ENCODE data around the gene GLS.

GRCh38 chr2:190867212-190867611 is 13.4 kb upstream of the GLS start:
- TF ChIP-seq POLR2AphosphoS5 (IDR thresholded peaks at IDR 0.05; ENCODE audit: insufficient read depth, low read depth, low read length) = no peak
- TF ChIP-seq CTCF (IDR thresholded peaks at IDR 0.05; ENCODE audit: extremely low read depth in 1 of 2, insufficient read depth in 1 of 2, low read depth in 1 of 2, low read length in 2 of 2) = no peak
- TF ChIP-seq POLR2A (IDR thresholded peaks at IDR 0.05; ENCODE audit: low read depth, low read length) = no peak
- TF ChIP-seq MYC (IDR thresholded peaks at IDR 0.05; ENCODE audit: low read depth, low read length) = no peak
- TF ChIP-seq EZH2 (IDR thresholded peaks at IDR 0.05; ENCODE audit: borderline replicate concordance, low read depth, low read length, severe bottlenecking) = no peak
- TF ChIP-seq JUN (IDR thresholded peaks at IDR 0.05; ENCODE audit: borderline replicate concordance, insufficient read depth, insufficient read length, low read depth) = no peak
- TF ChIP-seq FOS (IDR thresholded peaks at IDR 0.05; ENCODE audit: borderline replicate concordance, insufficient read depth, low read length) = no peak
- TF ChIP-seq, protein P1, sequence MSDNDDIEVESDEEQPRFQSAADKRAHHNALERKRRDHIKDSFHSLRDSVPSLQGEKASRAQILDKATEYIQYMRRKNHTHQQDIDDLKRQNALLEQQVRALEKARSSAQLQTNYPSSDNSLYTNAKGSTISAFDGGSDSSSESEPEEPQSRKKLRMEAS (IDR thresholded peaks at IDR 0.05; ENCODE audit: insufficient read depth, insufficient read length) = no peak

Data from endothelial cell of umbilical vein (primary cell).